A673 (cell line): ENCODE measurements around the gene FAM234B.

Source experiments
- CTCF ChIP-seq: fragments of 300-800, 200-600 bp; sonication (generic); conservative IDR thresholded peaks from 2 replicates; pipeline ENCODE4 v1.5.1; 2017; ENCODE audit warnings: low read depth, mild to moderate bottlenecking, antibody characterized with exemption, low read length, moderate library complexity, mixed read lengths
- EZH2 ChIP-seq: fragments of 200-600 bp; sonication (generic); IDR thresholded peaks from 2 replicates; pipeline ENCODE4 v1.6.1; 2017; ENCODE audit warnings: borderline replicate concordance, low read depth, mild to moderate bottlenecking, mixed read lengths, antibody characterized with exemption, low read length; ENCODE audit not compliant: poor library complexity, severe bottlenecking

- TF ChIP-seq CTCF (no peak), EZH2 (no peak)
Observed at GRCh38 chr12:13124656-13125505, 80.7 kb downstream of the FAM234B start.
